Hepatocyte (in vitro differentiated cells): ENCODE results near the gene ZFP91. TPM values are rescaled to one million over a fixed set of nuclear protein-coding genes. Genes with fewer than 3 reads are reported as not detected.

ENCODE experiments used
- DNase-seq: peaks from one replicate; pipeline ENCODE4 v3.0.0-alpha.2; 2016; ENCODE audit warnings: low spot score
- H2AFZ ChIP-seq: fragments of 200-600 bp; sonication (generic); 2 replicates; pipeline ENCODE4 v1.6.0; 2016; ENCODE audit warnings: antibody characterized with exemption, mild to moderate bottlenecking
- H3K27ac ChIP-seq: fragments of 200-600 bp; sonication (generic); 2 replicates; pipeline ENCODE4 v1.5.1; 2016; ENCODE audit warnings: mild to moderate bottlenecking
- H3K27me3 ChIP-seq: fragments of 200-600 bp; sonication (generic); 2 replicates; pipeline ENCODE4 v1.6.1; 2016
- H3K36me3 ChIP-seq: fragments of 200-600 bp; sonication (generic); replicated peaks from 2 replicates; pipeline ENCODE4 v1.5.1; 2016; ENCODE audit warnings: low read depth; ENCODE audit not compliant: insufficient read depth
- H3K4me1 ChIP-seq: fragments of 200-600 bp; sonication (generic); 2 replicates; pipeline ENCODE4 v1.5.1; 2016; ENCODE audit warnings: mild to moderate bottlenecking, moderate library complexity; ENCODE audit not compliant: insufficient read depth
- H3K4me2 ChIP-seq: fragments of 200-600 bp; sonication (generic); 2 replicates; pipeline ENCODE4 v1.6.0; 2016
- H3K4me3 ChIP-seq: fragments of 200-600 bp; sonication (generic); 2 replicates; pipeline ENCODE4 v1.5.1; 2016; ENCODE audit warnings: mild to moderate bottlenecking
- H3K79me2 ChIP-seq: fragments of 200-600 bp; sonication (generic); 2 replicates; pipeline ENCODE4 v1.6.0; 2017; ENCODE audit warnings: mild to moderate bottlenecking
- H3K9me2 ChIP-seq: fragments of 200-600 bp; sonication (generic); replicated peaks from 2 replicates; pipeline ENCODE4 v1.6.0; 2017; ENCODE audit warnings: mild to moderate bottlenecking; ENCODE audit not compliant: insufficient read depth
- H3K9me3 ChIP-seq: fragments of 200-600 bp; sonication (generic); 2 replicates; pipeline ENCODE4 v1.5.1; 2016; ENCODE audit warnings: low read depth, mild to moderate bottlenecking
- H4K20me1 ChIP-seq: fragments of 200-600 bp; sonication (generic); 2 replicates; pipeline ENCODE4 v1.6.0; 2016; ENCODE audit warnings: mild to moderate bottlenecking; ENCODE audit not compliant: insufficient read depth, poor library complexity, severe bottlenecking
- EZH2 ChIP-seq: fragments of 200-600 bp; sonication (generic); IDR thresholded peaks from 2 replicates; pipeline ENCODE4 v1.6.1; 2016; ENCODE audit warnings: antibody characterized with exemption, mild to moderate bottlenecking, borderline replicate concordance
- EZH2phosphoT487 ChIP-seq: fragments of 200-600 bp; sonication (generic); IDR thresholded peaks from one replicate; pipeline ENCODE4 v1.6.1; 2018; ENCODE audit warnings: antibody characterized with exemption, mild to moderate bottlenecking, low read depth, moderate library complexity; ENCODE audit not compliant: unreplicated experiment, severe bottlenecking
- WGBS: methylation state at CpG from one replicate; pipeline ENCODE4 v1.1.6; 2016; ENCODE audit warnings: low lambda C conversion rate; ENCODE audit errors: missing lambda C conversion rate; 5-methylcytosine and 5-hydroxymethylcytosine counted together
- polyA plus RNA-seq: library from polyadenylated mRNA; unstranded; fragments of >200 nt; fragmentation: Nextera tagmentation; extraction: Ambion mirVana; gene quantifications from 2 replicates; pipeline ENCODE4 v1.2.1, GENCODE V29; 2016
- total RNA-seq: library from RNA; depleted of rRNA; stranded (reverse); fragments of >200 nt; gene quantifications from 2 replicates; pipeline ENCODE4 v1.2.3, GENCODE V29; 2014
- TF ChIP-seq, protein P1 (sequence below): fragments of 200-600 bp; sonication (generic); IDR thresholded peaks from 2 replicates; pipeline ENCODE4 v1.5.1; 2016; ENCODE audit warnings: antibody characterized with exemption, mild to moderate bottlenecking; ENCODE audit not compliant: poor library complexity

The ZFP91 gene
- total and polyA plus RNA-seq, 2 experiments from 2014 or later, result 13.7 to 42.0 TPM

GRCh38 chr11:58654908-58655296 lies 76.0 kb downstream of the ZFP91 start:
- peaks cover 3% of the 10 kb centered on the region for H3K4me1 ChIP-seq
- TF ChIP-seq EZH2 (no peak), EZH2phosphoT487 (no peak)
- TF ChIP-seq, protein P1, sequence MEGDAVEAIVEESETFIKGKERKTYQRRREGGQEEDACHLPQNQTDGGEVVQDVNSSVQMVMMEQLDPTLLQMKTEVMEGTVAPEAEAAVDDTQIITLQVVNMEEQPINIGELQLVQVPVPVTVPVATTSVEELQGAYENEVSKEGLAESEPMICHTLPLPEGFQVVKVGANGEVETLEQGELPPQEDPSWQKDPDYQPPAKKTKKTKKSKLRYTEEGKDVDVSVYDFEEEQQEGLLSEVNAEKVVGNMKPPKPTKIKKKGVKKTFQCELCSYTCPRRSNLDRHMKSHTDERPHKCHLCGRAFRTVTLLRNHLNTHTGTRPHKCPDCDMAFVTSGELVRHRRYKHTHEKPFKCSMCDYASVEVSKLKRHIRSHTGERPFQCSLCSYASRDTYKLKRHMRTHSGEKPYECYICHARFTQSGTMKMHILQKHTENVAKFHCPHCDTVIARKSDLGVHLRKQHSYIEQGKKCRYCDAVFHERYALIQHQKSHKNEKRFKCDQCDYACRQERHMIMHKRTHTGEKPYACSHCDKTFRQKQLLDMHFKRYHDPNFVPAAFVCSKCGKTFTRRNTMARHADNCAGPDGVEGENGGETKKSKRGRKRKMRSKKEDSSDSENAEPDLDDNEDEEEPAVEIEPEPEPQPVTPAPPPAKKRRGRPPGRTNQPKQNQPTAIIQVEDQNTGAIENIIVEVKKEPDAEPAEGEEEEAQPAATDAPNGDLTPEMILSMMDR, result no peak
- H2AFZ ChIP-seq, result no peak overlapping the region
- WGBS, result 100% methylated on average over 1 of the region's 1 CpG
- H3K4me2 ChIP-seq, result no peak overlapping the region
- H3K9me2 ChIP-seq, result no peaks in the 10 kb centered on the region
- no peaks in the 10 kb centered on the region for H4K20me1 ChIP-seq
- no peak overlapping the region for H3K27ac ChIP-seq
- DNase-seq, result no peak
- no peaks in the 10 kb centered on the region for H3K9me3 ChIP-seq
- H3K36me3 ChIP-seq, result no peaks in the 10 kb centered on the region
- H3K27me3 ChIP-seq, result no peaks in the 10 kb centered on the region
- no peak overlapping the region for H3K4me3 ChIP-seq
- H3K79me2 ChIP-seq, result no peaks in the 10 kb centered on the region

GRCh38 chr11:58656348-58656747 lies 77.5 kb downstream of the ZFP91 start:
- Histone ChIP-seq H3K27ac (no peak overlapping the region), H3K36me3 (no peaks in the 10 kb centered on the region), H3K27me3 (no peaks in the 10 kb centered on the region), H3K9me2 (no peaks in the 10 kb centered on the region), H2AFZ (no peak overlapping the region), H3K4me3 (no peak overlapping the region), H3K4me2 (no peak overlapping the region), H4K20me1 (no peaks in the 10 kb centered on the region), H3K4me1 (peaks cover 5% of the 10 kb centered on the region), H3K9me3 (no peaks in the 10 kb centered on the region), H3K79me2 (no peaks in the 10 kb centered on the region)
- no peak for TF ChIP-seq EZH2
- TF ChIP-seq EZH2phosphoT487, result no peak
- TF ChIP-seq, protein P1, result no peak
- 97% methylated on average over 2 of the region's 2 CpGs for WGBS
- no peak for DNase-seq

DNA sequence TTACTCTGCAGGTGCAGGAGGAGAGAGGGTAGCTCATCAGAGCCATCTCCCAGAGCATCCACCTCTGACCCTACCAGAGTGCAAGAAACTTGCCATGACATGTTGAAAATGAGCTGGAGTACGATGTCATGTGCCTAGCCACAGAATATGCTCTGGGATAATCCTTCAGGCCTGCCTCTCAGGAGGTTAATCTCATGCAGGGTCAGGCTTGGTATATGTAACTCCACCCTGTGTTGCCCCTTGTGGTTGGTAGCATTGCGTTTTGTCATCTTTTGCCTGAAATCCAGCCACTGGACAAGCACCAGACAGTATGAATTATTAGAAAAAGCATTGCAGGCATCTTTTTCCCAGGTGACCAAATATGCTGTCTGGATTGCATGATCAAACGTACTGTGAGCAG lies 79.8 kb downstream of the ZFP91 start:
- 65% methylated on average over 3 of the region's 3 CpGs for WGBS
- DNase-seq, result no peak
- Histone ChIP-seq H3K27me3 (no peaks in the 10 kb centered on the region), H3K9me2 (no peaks in the 10 kb centered on the region), H2AFZ (no peak overlapping the region), H3K36me3 (no peaks in the 10 kb centered on the region), H3K9me3 (no peaks in the 10 kb centered on the region), H3K79me2 (no peaks in the 10 kb centered on the region), H4K20me1 (no peaks in the 10 kb centered on the region), H3K4me3 (no peak overlapping the region), H3K4me2 (no peak overlapping the region), H3K27ac (peak overlapping the region; percentile 94), H3K4me1 (peaks cover 5% of the 10 kb centered on the region)
- TF ChIP-seq EZH2phosphoT487 (no peak), EZH2 (no peak)
- TF ChIP-seq, protein P1, result no peak

DNA sequence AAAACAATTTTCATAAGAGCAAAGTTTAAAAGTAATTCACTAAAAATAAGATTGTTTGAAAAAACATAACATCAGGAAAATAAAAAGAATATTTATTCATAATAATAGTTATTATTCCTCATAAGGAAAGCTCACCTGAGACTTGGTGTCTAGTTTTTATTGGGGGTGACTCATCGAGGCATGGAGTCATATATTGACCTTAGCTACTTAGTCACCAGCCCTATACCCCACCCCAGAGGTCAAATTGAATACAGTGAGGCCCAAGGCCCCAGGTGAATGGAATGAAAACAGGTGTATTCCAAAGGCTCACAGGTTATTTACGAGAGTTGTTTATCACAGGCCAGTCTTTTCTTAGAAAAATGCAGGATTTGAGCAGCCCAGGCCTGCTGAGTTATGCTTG lies 80.5 kb downstream of the ZFP91 start:
- Histone ChIP-seq H3K79me2 (no peaks in the 10 kb centered on the region), H2AFZ (no peak overlapping the region), H3K9me2 (no peaks in the 10 kb centered on the region), H3K4me1 (peaks cover 5% of the 10 kb centered on the region), H3K27ac (peak overlapping the region; percentile 94), H3K36me3 (no peaks in the 10 kb centered on the region), H3K27me3 (no peaks in the 10 kb centered on the region), H3K4me3 (no peak overlapping the region), H3K9me3 (no peaks in the 10 kb centered on the region), H3K4me2 (peak overlapping the region; percentile 49), H4K20me1 (no peaks in the 10 kb centered on the region)
- TF ChIP-seq, protein P1, result no peak
- TF ChIP-seq EZH2phosphoT487, result no peak
- TF ChIP-seq EZH2, result no peak
- peak; percentile 76 for DNase-seq
- 39% methylated on average over 2 of the region's 2 CpGs for WGBS
